NB4 (cell line): ENCODE measurements around the gene PCDHA2.

Experiments used
- DNase-seq: peaks from one replicate; pipeline ENCODE4 v3.0.0; 2010; ENCODE audit warnings: low read depth
- H3K4me3 ChIP-seq: one replicate; pipeline ENCODE4 v1.5.1; 2011; ENCODE audit warnings: mild to moderate bottlenecking, low read depth, low read length, moderate library complexity
- CTCF ChIP-seq: IDR thresholded peaks from one replicate; pipeline ENCODE4 v1.5.1; 2012; ENCODE audit warnings: low read depth, low read length
- MYC ChIP-seq: IDR thresholded peaks from 2 replicates; pipeline ENCODE4 v1.6.1; 2011; ENCODE audit warnings: low read depth, low read length
- POLR2A ChIP-seq: IDR thresholded peaks from 2 replicates; pipeline ENCODE4 v1.6.1; 2011; ENCODE audit warnings: mild to moderate bottlenecking; ENCODE audit not compliant: insufficient read length; ENCODE audit errors: extremely low read depth
- TF ChIP-seq, protein P1 (sequence below): IDR thresholded peaks from 2 replicates; pipeline ENCODE4 v1.6.1; 2011; ENCODE audit warnings: low read depth, low read length

The PCDHA2 gene

GRCh38 chr5:140794595-140795258 is at the start of gene PCDHA2:
Gene PCDHA2, plus strand, starts transcription at chr5:140794852.
- peak; percentile 22 for DNase-seq
- TF ChIP-seq, protein P1, sequence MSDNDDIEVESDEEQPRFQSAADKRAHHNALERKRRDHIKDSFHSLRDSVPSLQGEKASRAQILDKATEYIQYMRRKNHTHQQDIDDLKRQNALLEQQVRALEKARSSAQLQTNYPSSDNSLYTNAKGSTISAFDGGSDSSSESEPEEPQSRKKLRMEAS, result no peak
- peak; percentile 15 for TF ChIP-seq CTCF
- TF ChIP-seq MYC, result no peak
- TF ChIP-seq POLR2A, result no peak
- no peak within 1 kb of the TSS for H3K4me3 ChIP-seq

- no peak overlapping the region for H3K4me3 ChIP-seq
- DNase-seq, result no peak
- TF ChIP-seq CTCF (no peak), POLR2A (no peak), MYC (no peak)
- TF ChIP-seq, protein P1, result no peak
These were observed 41.1 kb upstream of the PCDHA2 start for GRCh38 chr5:140753561-140753960.

DNA sequence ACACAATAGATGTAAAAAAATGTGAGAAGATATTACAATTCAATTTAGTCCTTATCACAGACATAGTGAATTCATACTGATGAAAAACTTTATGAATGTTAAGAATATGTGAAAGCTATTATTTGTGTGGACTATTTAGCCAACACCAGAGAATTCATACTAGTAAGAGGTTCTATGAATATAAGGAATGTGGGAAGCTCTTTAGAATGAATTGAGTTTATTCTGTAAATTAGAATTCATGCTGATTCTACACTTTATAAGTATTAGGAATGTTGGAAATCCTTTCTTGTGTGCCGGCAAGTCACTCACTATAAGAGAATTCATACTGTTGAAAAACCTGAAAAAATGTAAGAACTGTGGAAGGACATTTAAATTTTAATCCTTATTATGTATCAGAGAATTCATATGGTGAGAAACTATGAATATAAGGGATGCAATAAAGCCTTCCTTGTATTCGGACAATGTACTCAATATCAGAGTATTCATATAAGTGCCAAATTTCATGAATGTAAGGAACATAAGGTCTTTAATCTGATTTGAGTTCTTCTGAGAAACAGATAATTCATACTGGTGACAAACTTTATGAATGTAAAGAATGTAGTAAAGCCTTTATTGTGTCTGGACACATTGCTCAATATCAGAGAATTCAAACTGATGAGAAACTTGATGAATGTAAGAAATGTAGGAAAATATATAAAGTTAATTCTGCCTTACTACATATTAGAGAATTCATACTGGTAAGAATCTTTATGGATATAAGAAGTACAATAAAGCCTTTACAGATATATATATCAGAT is 30.3 kb upstream of the PCDHA2 start:
- TF ChIP-seq CTCF (no peak), POLR2A (no peak), MYC (no peak)
- TF ChIP-seq, protein P1, result no peak
- no peak overlapping the region for H3K4me3 ChIP-seq
- no peak for DNase-seq

DNA sequence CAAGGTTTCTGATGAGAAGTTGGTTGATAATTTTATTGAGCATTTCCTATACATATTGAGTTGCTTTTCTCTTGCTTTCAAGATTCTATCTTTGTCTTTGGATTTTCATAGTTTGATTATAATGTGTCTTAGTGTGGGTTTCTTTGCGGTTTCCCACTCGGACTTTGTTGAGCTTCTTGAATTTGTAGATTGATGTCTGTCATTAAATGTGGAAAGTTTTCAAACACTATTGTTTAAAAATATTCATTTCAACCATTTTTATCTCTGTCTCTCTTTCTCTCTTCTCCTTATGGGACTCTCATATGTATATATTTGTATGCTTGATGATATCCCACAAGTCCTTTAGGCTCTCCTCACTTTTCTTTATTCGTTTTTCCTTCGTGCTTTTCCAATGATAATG is 27.2 kb upstream of the PCDHA2 start:
- no peak for TF ChIP-seq MYC
- no peak for TF ChIP-seq POLR2A
- TF ChIP-seq CTCF, result no peak
- TF ChIP-seq, protein P1, result no peak
- no peak for DNase-seq
- no peak overlapping the region for H3K4me3 ChIP-seq

GRCh38 chr5:140780512-140780911 is 14.1 kb upstream of the PCDHA2 start:
- no peak overlapping the region for H3K4me3 ChIP-seq
- TF ChIP-seq, protein P1, result no peak
- TF ChIP-seq POLR2A, result no peak
- TF ChIP-seq CTCF, result no peak
- no peak for TF ChIP-seq MYC
- no peak for DNase-seq
